RCC 7860 (cell line): ENCODE results near the gene GPR37.

Experiments used
- DNase-seq: peaks from one replicate; pipeline ENCODE4 v3.0.0-alpha.2; 2015; ENCODE audit warnings: low spot score
- FAIRE-seq: peaks from 2 replicates; lab custom pipeline; 2012; peaks lifted over from hg19 to GRCh38; lab: Jason Lieb, UNC

GPR37 gene

DNA sequence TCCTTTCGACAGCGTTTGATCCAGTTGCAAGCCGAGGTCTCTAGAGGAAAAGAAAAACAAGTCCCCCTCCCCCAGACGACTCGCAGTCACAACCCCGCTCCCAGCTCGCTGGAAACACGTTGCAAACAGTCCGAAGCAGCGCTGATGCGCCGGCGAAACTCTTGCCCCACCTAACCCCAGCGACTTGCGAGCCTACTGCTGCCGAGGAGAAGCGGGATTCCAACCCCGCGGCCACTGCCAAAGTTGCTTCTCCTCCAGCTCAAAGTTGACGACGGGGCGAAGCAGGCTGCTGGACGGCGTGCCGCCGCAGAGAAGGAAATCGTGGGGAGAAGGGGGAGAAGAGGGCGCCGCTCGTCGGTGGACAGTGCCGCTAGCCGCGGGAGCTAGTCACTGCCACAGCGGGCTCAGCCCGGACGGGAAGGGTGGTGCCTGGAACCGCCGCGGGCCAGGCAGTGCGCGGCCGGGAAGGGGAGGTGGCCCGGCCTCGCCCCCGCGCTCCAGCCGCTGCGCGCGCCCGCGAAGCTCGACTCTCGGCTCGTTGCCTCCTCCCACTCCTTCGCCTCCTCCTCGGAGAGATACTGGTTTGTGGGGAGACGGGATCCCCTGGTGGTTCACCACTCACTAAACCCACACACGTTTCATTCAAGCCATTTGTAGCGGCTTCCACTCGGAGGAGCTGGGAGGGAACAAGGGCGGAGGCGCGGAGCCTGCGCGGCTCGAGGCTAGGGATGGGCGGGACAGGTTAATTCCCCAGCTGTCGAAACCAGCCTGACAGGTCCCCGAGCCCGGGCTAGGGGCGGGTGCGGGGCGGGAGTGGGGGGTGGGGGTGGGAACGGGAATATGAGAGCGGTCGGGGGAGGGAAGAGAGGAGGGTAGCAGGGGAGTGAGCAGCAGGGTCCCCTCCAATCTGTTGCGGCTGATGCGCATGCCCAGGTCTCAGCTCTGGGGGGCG, at the start of gene GPR37:
TSS of gene GPR37 (minus strand) at position 392 of the 952 bp plus-strand sequence. CDS start 816 bp downstream, outside the sequence.
- DNase-seq = no peak
- FAIRE-seq = no peak

DNA sequence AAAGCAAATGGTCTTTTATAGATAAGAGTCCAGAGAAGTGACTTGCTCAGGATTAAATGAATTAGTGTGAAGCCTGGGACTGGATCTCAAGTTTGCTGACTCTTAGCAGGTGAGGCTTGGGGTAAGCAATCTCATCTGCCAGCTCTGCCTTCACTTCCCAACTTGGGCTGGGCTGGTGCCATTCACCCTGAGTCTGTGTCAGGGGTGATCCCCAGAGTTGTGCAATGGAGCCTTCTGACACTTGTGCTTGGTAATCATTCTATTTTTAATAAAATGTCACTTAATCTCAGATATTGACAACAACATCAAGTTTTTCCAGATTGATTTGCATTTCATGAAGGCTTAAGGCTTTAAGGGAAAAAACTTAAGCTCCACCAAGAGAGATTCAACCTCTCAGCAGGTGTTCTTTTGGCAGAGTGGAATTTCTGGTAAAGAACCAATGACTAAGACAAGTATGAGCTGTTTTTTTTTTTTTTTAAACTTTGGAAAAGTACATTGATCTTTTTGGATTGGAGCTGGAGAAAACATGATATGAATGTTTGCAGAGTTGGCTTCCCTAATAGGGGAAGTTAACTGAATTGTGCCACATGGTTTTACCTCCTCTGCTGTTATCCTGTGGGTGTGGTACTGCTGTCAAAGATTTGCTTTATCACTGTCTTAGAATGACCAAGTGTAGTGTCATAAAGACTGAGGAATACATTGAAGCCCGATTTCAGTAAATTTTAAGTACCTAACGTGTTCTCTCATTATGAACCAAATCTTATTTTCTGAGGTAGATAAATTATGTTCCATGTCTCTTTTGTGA, 48.6 kb upstream of the GPR37 start:
- DNase-seq (no peak), FAIRE-seq (no peak)

DNA sequence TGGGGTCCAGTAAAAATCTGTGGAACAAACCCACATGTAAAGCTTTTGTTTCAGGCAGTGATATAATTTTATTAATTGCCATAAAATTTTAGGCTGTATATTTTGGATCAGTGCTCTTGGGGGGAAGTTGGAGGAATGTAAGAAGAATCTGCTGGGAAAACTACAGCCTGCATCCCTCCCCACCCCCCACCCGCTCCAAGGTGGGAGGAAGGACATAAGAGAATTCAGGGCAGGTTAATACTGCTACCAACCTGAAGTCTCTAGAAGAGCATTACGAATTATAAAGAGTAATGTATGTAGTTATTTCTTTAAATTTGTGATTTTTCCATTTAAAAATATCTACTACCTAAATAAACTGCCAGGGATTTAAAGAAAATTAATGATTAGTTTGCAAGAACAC, 47.2 kb upstream of the GPR37 start:
- DNase-seq (no peak), FAIRE-seq (no peak)

- no peak for FAIRE-seq
- no peak for DNase-seq
Measured at GRCh38 chr7:124811341-124811740, 45.7 kb upstream of the GPR37 start.

DNA sequence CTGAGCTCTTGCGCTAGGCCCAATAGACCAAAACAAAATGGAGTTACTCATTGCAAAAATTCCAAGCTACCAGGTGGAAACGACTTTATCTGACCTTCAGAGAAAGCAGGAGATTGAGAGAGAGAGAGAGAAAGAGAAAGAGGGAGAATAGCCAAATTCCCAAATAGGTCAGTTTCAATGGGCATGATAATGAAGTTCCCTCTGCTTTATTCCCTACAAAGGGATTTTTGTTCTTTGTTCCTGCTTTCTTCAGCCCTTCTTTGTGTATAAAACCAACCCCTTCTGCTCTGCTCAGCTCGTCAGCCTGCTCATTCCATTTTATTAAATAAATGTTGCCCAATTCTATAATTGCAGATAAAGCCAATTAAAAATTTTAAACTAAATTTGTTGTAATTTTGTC, 45.0 kb upstream of the GPR37 start:
- FAIRE-seq = no peak
- DNase-seq = no peak

DNA sequence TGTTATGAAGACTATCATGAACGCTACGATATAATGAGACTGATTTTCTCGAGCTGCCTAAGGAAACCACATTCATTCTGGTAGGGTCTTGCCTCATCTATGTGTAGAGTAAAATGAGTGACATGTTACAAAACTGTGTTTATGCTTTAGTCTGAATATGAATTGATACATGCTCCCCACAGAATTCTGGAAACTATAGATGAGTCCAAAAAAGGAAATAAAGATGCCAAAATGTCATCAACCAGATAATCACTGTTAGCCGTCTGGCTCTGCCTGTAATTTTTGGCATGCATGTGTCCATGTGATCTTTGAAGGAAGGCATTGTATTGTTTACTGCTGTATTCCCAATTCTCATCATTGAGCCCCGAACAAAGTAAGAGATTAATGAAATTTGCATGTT, 42.6 kb upstream of the GPR37 start:
- DNase-seq (no peak), FAIRE-seq (no peak)

DNA sequence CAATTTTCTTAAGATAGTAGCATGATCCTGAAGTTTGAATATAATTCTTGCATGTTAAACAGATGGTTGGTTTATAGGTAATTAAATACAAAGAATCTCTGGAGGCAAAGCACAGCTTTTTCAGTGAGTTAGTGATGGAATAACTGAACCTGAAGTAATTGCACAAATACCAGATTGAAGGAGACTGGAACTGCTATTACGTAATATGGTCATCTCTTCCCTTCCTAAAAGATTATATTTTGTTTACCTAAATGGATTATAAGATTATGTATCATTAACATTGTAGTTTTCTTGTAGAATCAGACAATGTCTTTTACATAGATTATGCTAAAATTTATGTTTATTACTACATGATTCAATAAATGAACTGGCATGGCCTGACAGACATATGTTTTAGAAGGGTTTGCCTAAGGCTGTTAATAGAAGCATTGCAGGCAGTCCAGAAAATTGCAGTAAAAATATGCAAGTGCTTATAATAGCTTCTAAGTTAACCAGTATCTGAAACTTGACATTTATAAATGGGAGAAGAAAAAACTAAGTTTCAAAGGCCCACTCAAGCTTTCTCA, 35.8 kb upstream of the GPR37 start:
- no peak for FAIRE-seq
- DNase-seq = no peak

DNA sequence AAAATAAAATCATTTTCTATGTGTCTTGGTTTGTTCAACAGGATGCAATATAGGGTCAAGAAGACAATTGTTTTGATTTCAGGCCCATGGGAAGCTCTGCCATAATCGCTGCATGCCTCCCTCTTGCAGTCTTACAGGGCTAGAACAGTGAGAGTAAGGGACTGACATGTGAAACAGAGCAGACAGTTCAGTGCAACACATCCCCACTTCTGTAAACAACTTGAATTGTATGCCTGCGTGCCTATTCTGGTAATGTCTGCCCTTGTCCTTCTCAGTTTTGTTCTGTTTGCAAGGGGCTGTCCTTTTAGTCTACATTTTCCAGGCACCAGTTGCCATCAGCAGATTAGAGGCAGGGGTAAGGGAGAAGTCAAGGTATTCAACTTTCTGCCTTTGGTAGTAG, 34.8 kb upstream of the GPR37 start:
- no peak for FAIRE-seq

GRCh38 chr7:124799448-124799847, 33.9 kb upstream of the GPR37 start:
- FAIRE-seq = no peak
- no peak for DNase-seq

More for the DNA sequence above, 34.8 kb upstream of the GPR37 start:
- DNase-seq = no peak

GRCh38 chr7:124796771-124797170, 31.2 kb upstream of the GPR37 start:
- DNase-seq (no peak), FAIRE-seq (no peak)

- DNase-seq (no peak), FAIRE-seq (no peak)
Measured at GRCh38 chr7:124792696-124793095, 27.1 kb upstream of the GPR37 start.

GRCh38 chr7:124792002-124792401, 26.4 kb upstream of the GPR37 start:
- peak; percentile 43 for DNase-seq
- FAIRE-seq = no peak

- FAIRE-seq (no peak), DNase-seq (no peak)
Measured at GRCh38 chr7:124791426-124791825, 25.8 kb upstream of the GPR37 start.

DNA sequence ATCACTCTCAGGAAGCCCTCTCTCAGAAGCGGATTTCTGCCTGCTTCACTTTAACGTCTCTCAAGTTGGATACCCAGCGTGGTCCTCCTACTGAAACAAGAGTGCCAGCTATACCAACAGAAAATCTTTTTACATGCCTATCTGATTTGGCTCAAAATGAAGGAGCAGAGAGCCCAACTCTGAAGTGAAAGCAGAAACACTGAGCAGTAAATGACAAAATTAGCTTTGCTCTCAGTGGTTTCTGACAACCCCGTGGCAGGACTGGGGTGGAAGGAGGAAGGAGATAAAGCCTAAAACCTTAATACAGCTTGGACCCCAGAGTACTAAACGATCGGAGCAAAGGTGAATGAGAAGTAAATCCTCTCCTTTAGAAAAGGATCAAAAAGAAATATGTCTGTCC, 25.1 kb upstream of the GPR37 start:
- DNase-seq (no peak), FAIRE-seq (no peak)

GRCh38 chr7:124785994-124786393, 20.4 kb upstream of the GPR37 start:
- FAIRE-seq (no peak), DNase-seq (no peak)

DNA sequence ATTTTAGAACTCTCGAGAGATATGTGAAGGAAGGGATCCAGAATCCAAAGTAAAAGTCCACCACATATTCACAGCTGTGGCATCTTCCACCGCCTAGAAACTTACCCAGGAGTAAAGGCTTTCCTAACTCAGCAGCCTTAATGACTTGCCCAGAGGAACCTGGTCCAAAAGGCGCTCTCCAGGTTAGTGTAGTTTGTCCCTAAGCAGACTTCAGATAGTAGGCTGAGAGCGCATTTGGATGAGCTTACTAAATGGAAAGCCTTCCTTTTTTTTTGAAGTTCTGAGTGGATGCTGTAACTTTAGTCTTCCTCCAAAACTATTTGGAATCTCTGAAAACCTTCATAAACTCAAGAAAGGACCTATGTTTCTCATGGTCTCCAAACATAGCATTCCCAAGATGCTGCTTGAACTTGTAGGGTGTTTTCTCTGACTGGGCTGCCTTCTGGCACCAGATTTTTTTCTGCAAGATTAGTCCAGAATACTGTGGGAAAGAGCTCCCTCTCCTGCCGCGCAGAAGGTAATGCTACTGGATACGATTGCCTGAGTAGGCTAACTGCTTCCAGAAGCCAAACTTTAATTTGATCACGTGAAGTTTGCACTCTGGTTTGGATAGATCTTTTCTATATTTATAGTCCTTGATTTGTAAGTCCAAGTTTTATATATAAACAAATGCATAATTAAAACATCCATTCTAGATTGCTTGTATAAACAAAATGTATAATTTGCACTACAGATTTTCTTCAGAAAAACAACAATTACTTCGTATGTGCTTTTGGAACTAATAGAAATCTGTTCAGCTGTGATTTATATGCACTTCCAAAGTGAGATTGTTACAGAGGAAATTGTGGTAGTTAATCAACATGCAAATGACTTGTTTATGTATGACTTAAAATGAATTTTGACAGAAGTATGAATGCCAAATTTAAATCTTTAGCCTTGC, 19.6 kb upstream of the GPR37 start:
- FAIRE-seq = peak; percentile 66
- DNase-seq = peak; percentile 53

DNA sequence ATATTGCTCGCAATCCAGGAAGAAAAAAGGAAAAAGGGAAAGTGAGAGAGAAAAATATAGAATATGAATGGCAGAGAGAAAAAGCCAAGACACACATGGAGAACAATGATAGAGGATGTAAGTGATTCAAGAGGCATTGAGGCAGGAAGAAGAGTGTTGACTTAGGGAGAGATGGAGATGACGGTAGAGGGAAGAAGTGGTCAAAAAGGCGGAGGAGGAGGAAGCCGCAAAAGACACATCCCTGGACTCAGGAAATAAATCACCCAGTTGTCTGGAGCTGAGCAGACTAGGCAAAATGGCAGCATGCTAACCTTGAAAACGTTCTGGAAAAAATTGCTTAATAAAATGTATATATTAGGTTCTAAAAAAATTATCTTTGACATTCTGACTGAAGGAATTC, 17.7 kb upstream of the GPR37 start:
- peak; percentile 50 for DNase-seq
- FAIRE-seq = no peak

DNA sequence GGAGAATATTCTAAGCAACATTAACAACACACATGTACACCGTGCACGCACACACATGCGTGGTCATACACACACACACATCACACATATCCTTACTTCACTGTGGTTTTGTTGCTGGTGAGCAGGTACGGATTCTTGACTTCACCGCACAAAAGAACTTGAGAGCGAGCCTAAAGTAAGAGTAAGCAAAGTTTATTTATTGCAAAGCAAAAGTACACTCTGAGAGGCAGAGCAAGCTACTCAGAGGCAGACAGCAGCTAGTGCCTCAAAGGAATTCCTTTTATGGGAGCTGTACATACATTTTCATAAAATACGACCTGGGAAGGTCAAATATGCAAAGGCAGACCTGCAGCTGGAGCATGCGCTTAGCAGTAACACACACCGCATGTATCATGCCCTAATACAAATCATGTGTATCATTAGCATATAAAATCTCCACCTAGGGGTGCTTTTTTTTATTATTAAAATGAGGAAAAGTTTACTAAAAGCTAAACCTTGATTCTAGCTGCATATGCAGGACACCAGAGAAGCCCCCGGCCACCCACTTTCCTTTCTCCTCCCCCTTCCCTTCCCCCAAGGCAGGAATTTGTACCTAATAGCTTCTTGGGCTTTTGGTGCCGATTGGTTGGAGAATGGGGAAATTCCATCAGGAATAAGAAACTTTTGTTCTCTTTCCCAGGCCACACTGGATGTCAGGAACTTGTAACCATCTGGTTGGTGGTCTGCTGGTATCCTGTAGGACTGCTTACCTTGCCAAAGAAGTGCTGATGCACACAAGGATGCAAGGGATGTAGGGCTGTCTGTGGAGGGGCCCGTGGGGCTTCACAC, 16.5 kb upstream of the GPR37 start:
- DNase-seq (no peak), FAIRE-seq (no peak)

DNA sequence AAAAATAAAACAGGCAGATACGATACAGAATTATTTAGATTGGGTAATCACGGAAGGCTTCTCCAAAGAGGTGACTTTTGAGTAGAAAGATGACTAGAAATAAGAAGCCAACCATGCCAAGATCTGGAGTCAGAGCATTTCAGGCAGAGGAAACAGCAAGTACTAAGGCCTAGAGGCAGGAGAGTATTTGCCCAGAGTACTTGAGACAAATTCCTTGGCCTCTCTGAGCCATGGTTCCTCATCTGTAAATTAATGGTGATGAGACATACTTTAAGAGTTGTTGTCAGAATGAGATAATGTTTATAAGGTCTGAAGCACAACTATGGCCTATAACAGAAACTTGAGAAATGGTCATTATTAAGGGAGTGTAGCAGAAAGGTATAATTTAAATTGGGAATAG, 15.8 kb upstream of the GPR37 start:
- DNase-seq (no peak), FAIRE-seq (no peak)

- FAIRE-seq = no peak
- DNase-seq = no peak
Measured at GRCh38 chr7:124780608-124781007, 15.0 kb upstream of the GPR37 start.
